ENCODE measurements around the gene PBX3.

DNA sequence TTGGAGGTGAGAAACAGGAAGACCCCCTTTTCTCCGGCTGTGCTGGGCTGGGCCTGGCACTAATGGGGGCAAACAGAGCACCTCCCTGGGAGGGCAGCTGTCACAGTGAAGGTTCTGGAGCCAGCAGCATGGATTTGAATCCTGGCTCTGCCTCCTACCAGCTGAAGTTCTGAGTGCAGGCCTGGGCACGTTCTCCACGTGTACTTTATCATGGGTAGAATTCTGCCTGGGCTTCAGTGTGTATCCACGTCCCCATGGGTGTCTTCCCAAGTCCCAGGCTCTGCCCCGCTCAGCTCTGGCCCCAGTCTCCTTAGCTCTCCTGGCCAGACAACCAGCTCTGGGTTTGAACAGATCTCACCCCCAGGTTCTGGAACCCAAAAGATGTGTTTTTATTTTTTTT, 223.2 kb downstream of the PBX3 start:
- TF ChIP-seq EZH2 (IDR thresholded peaks at IDR 0.05; ENCODE audit: insufficient read depth, poor library complexity, severe bottlenecking) (no peak), EZH2phosphoT487 (IDR thresholded peaks at IDR 0.05; ENCODE audit: insufficient read depth, low read depth) (no peak)
